Activated T-cell treated with anti-CD3 and anti-CD28 coated beads for 24 hours (primary cell): ENCODE results near the gene FLVCR2.

Experiments
- DNase-seq: peaks from one replicate; pipeline ENCODE4 v3.0.0-alpha.2; 2020; ENCODE audit warnings: low read depth

The FLVCR2 gene

DNA sequence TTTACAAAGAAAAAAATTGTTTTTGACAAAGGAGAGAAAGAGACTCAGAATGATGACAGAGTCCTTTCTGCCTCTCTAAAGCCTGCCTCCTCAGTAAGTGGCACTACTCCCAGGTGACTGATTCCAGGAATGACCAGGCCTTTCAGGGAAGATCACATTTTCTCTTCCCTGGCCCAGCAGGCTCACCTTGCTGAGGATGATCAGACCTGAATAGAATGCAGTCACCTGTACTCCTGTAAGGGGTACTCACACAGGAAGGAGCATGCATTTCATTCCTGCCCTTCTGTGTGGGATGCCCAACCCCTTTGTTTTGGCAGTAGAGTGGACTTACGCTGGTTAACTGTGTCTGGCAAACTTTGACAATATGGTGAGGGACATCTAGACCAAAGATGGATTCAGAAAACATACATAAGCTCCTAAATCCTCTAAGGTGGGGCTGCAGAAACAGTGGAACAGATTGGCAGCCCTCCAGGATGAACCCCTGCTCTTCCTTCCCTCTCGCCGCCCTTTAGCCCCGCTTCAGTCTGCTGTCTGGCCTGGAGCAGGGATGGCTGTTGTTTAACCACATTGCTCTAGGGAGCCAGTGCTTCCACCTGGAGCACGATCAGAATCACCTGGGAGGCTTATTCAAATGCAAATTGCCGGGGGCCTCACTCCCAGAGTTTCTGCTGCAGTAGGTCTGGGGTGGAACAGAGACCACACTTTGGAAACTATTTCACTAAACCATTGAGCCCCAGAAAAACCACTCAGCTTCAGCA, 52.5 kb downstream of the FLVCR2 start:
- DNase-seq, result no peak

GRCh38 chr14:75631453-75631831, 53.0 kb downstream of the FLVCR2 start:
- DNase-seq, result no peak

- DNase-seq, result no peak
Observed at GRCh38 chr14:75634848-75635247, 56.4 kb downstream of the FLVCR2 start.

DNA sequence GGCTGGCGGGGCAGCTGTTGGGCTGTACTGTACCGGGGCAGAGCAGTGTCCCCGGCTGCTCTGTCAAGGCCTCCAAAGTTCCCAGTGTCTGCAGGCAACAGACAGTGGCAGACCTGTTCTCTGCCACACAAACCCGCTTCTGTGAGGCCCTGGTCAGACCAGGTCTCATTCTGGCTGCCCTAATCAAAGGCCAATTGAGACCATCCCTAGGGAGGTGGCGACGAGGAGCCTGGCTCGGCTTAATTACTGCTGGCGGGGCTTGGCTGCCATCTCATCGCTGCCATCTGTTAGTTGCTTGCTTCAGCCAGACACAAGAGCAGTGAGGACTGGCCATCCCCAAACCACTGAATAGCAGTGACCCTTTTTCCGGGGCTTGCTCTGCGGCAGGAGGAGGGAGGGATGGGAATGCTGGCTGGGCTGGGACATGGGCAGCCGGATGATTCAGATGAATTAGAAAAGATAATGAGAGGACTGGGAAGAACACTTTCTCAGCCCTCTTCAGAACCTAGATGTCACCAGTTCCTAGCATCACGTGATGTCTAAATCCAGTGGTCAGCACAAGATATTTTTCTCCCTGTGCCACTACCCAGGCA, 57.8 kb downstream of the FLVCR2 start:
- DNase-seq, result no peak

DNA sequence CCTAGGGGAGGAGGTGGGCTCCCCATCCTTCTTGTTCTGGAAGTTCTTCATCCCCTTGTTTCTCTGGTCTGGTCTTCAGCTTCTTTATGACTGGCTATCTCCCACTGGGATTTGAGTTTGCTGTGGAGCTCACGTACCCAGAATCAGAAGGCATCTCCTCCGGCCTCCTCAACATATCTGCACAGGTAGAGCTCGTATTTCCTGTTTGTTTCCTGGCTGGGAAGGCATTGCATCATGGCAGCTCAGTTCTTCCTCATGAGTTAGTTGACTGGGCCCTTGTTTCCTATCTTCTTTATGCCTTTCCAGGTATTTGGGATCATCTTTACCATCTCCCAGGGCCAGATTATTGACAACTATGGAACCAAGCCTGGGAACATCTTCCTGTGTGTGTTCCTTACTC, 62.5 kb downstream of the FLVCR2 start:
- DNase-seq, result no peak

DNA sequence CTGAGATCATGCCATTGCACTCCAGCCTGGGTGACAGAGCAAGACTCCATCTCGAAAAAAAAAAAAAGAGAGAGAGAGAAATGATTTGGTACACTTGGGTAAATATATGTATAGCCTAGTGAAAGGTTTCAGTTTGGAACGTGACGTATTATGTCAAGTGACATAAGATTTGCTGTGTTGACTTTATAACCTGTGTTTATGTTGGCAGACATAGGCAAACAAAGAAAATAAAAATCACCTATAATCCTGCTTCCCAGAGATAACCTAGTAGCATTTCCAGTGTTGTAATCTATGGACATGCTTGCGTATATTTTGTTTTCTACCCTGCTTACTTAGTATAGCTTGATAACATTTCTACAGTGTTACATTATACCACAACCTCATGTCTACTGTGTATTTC, 65.6 kb downstream of the FLVCR2 start:
- DNase-seq, result no peak

DNA sequence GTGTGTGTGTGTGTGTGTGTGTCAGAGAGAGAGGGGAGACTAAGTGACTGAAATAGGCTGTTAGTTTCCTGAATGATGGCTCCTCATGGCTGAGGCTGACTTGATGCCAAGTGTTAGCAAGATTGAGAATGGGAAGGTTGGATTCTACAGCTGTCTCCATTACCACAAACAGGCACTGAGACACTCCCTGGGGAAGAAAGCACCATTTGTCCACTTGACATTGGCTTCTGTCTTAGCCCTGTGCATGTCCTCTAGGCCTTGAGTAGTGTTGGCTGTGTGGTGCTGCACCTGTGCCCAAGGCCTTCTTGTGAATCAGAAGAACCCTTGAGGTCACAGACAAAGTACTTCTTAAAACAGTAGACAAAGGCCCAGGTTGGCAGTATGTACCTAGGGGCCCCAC, 66.6 kb downstream of the FLVCR2 start:
- DNase-seq, result no peak

- no peak for DNase-seq
Observed at GRCh38 chr14:75646762-75647161, 68.3 kb downstream of the FLVCR2 start.

- DNase-seq, result no peak
Observed at GRCh38 chr14:75647640-75648039, 69.2 kb downstream of the FLVCR2 start.

DNA sequence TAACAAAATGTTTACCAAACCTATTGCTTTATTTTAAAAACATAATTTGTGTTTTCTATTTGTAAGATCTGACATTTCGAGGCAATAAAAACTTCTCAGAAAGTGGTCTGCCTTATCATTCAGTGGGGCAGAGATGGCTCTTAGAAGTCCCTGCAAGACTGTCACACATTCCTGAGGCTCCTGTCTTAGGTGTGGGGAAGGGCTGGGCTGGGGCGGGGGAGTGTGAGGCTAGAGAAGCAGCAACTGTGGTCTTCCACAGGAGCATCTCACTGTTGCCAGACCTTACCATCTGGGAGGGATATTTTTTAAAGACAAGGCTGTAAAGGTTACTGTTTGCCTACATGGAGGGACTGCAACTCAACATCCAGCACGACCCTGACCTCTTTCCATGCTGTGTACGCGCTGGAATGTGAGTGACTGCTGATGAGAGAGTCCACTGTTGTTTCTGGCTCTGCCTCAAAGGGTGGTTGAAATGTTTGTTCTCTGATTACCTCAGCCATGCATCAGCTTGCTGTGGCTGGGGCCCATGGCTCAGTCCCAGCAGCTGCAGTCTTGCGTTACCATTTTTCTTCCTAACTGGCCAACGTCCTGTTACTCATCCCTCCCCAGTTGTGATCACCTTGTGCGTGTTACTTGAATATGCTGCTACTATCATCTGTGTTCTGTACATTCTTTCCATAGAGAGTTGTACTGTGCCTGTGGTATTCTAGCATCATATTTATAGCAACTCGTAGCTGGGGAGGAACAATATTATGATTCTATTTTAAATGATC, 69.8 kb downstream of the FLVCR2 start:
- no peak for DNase-seq

DNA sequence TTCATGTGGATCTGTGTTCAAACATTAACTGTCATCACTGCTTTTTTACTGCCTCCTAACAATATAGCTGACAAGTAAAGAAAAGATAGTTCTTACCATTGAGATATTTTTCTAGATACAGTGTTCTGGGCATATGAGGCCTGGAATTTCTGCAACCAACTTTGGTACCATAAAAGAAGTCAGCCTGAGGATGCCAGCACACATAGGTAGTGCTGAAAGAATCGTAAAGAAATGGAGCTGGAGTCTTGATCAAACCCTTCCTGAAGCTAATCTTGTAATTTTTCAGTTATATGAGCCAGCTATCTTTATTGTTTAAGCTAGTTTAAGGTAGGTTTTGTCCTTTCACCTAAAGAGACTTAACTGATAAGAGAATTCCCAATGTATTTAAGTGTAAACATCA, 70.9 kb downstream of the FLVCR2 start:
- no peak for DNase-seq

DNA sequence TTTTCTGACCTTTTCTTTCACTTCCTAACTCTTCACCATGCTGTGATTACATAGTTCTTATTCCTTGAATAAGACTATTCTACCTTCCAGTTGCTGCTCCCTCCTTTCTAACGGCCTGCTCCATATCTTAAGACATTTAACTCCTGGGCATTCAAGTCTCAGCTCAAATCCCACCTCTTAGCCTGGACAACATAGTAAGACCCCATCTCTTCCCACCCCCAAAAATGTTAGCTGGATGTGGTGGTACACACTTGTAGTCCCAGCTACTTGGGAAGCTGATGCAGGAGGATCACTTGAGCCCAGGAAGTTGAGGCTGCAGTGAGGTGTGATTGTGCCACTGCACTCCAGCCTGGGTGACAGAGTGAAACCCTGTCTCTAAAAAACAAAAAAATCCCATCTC, 71.4 kb downstream of the FLVCR2 start:
- no peak for DNase-seq

- DNase-seq, result no peak
Observed at GRCh38 chr14:75650253-75651058, 72.0 kb downstream of the FLVCR2 start.

GRCh38 chr14:75653563-75653962, 75.1 kb downstream of the FLVCR2 start:
- DNase-seq, result no peak

DNA sequence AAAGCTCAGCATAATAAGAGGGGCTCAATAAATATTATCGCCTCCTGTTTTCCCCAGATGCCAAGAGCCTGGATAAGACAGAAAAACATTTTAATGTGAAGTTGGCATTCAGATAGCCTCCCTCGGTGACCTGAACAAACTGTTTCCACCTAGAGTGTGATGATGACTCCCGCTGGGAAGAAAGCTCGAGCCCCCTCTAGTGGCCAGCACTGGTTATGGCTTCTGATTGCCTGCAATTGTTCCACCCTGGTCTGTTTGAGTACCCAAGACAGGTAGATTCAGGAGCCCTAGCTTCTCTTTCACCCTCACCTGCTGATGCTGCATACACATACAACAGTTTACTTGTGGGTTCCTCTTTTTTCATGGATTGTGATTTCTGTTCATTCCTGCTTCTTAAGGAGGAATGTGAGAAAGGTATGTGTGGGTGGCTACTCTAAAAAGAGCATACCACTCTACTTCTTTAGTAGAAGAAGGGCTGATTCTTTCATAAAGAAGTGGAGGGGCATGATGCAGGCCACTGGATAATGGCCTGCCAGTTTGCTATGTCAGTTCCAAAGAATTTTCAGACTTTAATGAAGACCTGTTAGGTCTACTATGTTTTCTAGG, 75.8 kb downstream of the FLVCR2 start:
- peak; percentile 76 for DNase-seq

DNA sequence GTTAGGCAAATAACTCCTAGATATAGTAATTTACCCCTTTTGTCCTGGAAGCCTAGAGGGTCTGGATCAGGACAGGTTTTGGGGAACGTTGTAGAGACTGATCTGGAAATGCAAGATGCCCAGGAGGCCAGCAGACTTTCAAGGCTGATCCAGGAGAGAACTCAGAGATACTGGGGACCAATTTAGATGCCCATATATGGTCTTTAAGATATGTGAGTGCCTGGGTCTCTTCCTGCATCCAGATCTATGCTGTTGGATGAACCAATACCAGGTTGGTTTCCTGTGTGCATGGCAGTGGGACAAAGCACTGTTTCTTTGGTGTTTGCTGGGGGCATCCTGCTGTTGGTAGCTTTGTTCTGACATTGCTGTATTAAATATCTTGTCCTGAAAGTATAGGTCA, 76.8 kb downstream of the FLVCR2 start:
- DNase-seq, result no peak

DNA sequence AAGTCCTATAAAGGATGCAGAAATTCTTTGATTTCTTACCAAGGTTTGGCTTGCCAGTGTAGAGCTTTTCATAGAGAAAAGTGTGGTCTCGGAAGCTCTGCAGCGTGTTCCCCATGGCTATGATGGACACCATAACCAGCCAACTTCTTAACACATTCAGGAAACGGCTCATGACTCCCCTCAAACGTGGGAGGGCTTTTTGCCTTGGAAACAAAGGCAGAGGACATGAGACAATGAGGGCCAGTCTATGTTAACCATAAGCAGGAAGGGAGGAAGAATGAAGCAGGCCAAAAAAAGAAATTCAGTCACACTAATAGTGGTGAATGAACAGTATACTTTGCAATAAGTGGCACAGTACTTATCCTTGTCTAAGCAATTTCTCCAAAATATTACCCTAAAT, 78.9 kb downstream of the FLVCR2 start:
- DNase-seq, result no peak

DNA sequence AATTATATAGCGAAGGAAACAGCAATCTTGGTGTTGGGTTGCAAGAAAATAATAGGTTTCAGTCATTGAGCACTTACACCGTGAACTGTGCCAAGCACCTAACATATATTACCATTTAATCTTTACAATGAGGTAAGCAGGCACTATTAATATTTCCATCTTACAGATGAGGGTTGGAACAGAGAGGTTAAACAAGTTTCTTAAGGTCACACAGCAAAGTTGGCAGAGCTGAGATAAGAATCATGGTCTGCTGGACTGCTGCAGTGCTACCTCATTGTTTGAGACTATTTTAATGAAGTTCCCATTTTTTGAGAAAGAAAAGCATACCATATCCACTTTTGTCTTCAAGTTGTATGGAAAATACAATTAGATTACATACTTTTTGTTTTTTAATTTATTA, 80.5 kb downstream of the FLVCR2 start:
- DNase-seq, result no peak

DNA sequence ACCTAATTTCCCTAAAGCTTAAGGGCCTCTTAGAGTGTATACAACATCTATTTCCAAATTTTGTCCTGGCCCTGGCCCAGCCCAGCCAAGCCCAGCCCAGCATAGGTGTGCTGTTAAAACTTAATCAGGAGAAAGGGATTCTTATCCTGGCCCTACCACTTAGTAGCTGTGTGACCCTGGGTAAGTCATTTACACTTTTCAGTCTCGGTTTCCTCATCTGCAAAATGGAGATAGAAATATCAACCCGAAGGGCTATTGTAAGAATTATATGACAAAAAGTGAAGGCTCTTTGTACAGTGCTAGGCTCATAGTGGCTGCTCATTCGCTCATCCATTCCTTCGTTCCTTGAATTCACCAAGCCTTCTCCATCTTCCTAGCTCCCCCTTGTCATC, 81.8 kb downstream of the FLVCR2 start:
- no peak for DNase-seq

DNA sequence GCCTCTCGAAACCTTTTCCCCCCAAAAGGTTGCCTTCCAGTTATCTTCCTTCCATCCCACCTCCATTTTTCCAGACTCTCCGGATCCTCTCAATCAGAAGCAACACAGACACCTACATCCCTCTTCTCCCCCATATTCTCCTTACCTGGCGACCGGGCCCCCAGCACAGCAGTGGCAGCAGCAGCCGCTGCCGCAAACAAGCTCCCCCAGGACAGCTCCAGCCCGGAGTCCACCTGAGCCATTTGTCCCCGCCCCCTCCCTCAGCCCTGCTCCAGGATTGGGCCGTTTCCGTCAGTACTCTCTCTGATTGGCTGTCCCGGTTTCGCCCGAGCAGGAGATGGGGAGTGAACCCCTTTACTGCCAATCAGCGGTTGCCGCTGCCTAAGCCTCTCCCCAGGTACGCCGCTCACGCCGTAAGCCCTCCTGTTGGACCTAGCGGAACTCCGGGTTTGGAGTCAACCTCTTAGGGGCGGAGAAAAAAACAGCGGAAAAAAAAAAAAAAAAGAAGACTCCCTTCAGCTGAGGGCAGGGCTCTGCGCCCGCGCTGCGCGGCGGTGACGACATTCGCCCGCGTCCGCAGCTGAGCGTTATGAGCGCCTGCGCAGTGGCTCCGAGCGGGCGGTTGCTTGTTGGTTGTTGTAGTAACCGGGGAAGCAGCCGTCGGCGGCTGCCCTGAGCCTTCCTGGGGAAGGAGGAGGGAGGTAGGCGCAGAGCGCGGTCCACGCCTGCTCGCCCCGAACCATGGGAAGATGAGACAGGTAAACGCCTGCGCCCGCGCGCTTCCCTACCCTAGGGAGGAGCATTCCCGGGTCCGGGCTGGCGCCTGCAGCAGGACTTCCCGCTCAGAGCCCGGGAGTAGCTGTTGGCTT, 82.4 kb downstream of the FLVCR2 start, which contains the start of the genes ERG28 and TTLL5:
Gene ERG28 (minus strand): TSS at position 247 of the 869 bp plus-strand sequence. CDS start 3,374 bp downstream, outside the sequence.
Gene TTLL5 (plus strand): TSS at position 617 of the 869 bp plus-strand sequence. CDS start 1,904 bp downstream, outside the sequence.
- peak; percentile 94 for DNase-seq

DNA sequence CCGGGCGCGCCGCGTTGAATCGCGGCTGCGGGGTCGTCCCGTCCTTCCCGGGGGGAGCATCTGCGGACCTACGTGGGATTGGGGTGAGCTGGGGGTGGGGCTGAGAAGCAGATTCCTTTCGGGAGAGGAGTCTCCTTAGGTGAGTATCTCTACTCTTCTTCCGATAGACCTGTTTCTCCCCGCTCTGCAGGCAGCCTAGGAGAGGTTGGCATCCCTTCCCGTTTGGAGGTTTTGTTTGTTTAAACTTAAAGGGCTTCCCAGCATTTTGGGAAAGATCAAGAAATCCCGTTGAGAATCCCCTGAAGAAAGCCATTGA, 83.0 kb downstream of the FLVCR2 start:
- DNase-seq, result no peak
